Effector CD8-positive, alpha-beta T cell (primary cell): ENCODE measurements around the gene VGLL4.

Experiments
- DNase-seq: peaks from one replicate; lab custom pipeline; 2025; lab: John Stamatoyannopoulos, UW

Gene VGLL4

DNA sequence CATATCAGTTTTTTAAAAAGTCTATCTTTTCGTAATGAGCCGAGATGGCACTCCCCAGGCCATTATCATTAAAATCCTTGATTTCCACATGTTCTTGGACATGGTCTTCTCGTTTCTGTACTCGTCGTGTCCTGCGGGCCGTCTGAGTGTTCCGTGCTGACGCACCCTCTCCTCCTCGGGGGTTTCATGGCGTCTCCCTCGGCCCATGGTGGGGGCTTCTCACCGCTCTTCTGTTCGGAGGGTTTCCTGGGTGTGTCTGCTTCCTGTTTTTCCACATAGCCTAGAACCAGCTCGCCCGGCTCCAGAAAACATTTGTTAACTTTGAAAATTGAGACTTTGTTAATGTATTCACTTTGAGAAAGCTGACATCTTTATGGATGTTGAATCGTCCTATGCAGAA lies 92.7 kb downstream of the VGLL4 start:
- no peak for DNase-seq

DNA sequence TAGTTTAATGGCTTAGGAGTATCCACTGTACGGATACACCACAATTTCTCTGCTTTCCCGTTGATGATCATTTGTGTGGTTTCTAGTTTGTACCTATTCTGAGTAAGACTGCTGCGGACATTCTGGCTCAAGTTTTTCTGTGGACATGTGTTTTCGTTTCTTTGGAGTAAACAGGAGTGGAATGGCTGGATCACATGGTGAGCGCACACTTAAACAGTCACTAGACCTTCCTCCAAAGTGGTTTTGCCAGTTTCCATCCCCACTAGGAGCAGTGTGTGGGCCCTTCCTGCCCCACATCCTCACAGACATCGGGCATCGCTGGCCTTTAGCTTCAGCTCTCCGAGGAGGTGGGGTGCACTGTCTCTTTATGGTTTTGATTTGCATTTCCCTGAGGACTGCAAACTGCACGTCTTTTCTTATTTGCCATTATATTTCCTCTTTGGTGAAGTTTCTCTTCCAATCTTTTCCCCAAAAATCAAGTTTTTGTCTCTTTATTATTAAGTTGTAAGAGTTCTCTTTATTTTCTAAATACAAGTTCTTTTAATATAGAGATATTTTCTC lies 94.1 kb downstream of the VGLL4 start:
- DNase-seq = no peak

DNA sequence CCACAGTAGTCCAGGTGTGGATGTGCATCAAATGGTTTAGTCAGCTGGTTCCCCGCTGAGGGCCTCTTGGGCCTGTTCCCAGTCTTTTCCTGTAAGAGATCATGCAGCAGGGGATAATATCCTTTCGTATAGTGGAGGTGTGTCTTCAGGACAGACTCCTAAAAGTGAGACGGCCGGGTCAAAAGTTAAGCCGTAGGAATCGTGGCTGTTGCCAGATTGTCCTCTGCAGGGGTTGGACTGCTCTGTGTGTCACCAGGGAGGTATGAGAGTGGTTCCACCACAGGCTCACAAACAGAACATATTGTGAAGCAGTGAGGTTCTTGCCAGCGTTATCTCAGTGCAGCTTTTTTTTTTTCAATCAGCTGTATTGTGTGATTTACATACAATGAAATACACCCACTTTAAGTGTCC lies 95.0 kb downstream of the VGLL4 start:
- DNase-seq = no peak

DNA sequence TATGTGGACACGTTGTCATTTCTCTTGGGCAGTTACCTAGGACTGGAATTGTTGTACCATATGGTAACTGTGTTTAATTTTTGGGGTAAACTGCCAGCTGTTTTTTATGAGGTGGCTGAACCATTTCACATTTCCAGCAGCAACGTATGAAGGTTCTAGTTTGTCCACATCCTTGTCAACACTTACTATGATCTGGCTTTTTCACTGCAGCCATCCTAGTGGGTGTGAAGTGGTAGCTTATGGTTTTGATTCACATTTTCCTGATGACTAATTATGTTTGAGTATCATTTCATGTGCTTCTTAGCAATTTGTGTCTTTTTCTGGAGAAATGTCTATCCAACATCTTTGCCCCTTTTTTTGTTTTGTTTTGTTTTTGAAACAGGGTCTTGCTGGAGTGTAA lies 96.2 kb downstream of the VGLL4 start:
- no peak for DNase-seq

DNA sequence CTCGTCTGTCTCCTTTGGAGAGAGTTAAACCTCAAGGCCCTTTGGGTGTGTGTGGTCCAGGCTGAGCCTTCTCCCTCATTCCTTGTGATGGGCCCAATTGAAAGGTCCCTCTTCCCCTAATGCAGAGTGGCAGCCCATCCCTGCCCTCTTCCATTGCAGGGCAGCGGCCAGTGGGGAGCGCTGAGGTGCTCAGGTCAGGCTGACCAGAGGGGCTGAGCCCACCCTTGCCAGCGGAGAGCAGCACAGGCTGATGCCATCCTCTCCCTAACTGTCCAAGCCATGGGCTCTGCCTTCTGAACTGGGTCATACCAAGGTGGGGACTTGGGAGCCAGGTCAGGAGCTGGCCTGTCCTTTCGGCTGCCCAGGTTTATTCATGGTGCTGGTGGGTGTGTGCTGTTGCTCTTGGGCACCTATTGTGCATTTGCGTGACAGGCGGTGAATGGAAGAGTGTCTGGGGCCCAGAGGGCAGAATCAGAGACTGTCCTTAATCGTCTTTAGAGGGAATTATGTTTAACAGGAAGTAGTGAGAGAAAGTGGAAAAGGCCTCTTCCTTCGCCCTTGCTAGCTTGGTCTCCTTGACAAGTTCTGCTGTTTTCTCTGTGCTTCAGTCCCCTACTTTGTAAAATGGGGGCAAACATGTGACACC lies 96.9 kb downstream of the VGLL4 start:
- DNase-seq = no peak

DNA sequence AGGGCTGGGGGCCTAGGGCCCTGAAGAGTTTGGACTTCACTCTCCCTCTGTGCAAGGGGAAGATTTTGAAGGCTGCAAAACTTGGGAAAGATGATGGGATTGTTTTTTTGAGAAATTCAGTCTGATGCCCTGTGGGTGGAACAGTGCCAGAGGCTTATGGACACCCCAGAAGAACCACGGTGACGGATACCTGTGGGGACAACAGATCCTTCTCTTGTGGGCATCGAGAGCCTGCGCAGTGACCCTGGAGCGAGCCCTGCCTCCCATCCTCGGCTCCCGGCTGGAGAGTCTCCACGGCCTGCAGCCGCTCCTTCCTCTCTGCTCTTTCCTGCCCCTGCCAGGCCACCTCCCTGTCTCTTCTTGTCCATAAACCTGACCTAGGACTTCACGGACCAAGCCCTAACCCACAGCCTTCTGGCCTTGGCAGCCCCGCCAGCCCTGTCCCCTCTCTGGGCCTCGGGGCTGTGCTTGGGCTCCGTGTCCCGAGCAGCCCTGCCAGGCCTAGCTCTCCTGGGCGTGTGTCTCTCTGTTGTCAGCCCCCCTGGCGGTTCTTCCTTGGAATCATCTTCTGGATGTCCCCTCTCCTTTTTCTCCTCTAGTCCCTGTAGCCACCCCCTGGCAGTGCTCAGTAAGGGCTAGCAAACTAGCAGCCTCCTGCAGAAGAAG lies 98.4 kb downstream of the VGLL4 start:
- no peak for DNase-seq

DNA sequence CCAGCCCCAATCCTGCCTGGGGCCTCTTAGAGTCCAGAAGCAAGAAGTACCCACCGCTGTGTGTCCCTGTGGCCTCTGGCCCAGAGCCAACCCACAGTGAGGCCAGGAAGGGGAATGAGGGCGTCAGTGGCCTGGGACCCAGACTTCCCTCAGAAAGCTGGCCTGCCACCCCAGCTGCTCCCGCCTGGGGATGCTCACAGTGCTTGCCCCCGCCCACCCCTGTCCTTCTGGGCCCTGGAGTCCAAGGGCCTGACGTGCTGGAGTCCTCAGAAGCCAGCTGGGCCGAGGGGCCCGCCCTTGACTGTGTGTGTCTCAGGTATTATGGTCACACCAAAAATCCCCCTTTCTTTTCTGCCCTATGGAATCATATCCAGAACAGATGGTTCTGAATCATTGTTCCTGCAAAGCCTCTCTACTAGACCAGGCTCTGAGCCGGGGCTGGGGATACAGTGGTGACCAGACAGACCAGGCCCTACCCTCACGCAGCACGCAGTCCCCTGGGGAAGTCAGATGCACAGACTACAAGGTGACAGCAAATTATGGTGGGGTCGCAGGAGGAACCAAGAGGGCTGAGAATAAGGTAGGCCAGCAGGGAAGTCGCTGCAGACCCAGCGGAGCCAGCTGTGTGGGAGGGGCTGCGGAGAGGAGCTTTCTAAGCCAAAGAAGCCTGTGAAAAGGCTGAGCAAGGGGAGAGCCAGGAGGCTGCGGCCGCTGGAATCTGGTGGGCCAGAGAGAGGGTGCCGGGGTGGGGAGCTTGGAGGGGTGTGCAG lies 99.1 kb downstream of the VGLL4 start:
- no peak for DNase-seq

DNA sequence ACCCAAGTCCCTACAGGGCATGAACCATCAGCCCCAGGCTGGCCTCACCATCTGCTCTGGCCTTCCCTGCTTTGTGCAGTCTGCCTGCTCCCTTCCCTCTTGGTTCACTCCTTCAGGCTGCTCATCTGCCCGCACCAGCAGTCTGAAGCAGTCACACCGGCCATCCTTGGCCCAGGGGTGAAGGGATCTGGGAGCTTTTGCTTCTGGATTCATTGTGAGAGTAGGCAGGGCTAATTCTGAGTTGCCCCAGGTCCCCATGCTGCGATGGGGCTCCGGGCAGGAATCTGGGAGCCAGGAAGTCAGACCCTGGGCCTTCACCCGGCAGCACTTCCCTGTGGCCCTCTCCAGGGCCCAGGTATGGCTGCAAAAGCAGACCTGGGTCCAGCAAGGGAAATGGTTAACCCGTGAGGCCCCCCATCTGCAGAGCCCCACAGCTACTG lies 99.7 kb downstream of the VGLL4 start:
- no peak for DNase-seq

DNA sequence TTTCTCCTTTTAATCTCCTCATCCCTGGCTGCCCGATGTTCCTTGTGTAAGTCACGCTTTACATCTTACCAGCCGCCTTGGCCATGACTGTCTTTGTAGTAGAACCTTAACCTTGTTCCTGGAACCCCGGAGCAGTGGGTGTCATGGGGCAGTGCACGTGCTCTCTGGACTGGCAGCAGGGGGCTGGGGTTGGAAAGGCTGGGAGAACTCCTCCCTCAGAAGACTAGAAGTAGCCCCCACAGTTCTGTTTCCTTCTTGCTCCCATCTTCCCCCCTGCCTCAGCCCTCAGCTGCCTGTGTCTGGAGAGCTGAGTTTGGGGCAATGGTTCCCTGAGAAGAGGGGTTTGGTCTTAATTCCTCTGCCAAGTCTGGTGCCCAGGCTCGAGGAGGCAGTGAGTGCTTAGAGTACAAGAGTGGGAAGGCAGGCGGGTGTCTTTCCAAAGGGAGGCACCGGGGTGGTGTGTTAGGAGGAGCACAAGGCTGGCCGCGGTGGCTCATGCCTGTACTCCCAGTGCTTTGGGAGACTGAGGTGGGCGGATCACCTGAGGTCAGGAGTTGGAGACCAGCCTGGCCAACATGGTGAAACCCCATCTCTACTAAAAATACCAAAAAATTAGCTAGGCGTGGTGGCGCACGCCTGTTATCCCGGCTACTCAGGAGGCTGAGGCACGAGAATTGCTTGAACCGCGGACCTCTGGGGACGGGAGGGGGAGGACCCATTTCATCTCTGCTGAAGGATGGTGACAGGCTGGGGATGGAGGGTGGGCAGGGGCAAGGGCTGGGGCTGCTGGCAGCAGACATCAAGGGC lies 100.4 kb downstream of the VGLL4 start:
- DNase-seq = no peak

DNA sequence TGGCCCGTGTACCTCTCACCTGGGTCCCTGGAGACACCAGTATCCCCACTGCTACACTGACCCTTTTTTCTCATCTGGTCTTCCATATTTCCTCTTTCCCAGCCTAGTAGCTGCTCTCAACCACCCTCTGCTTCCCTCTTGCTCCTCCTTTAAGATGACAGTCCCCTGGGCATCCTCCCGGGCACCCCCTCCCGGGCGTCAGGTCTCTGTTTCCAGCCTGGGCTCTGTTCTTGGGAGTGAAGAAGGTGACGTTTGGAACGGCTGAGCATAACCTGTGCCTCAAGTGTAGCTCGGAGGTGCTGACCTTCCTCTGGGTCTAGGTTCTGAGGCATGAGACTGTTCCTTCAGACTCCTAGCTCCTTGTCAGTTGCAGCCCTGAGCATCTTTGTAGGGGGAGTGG lies 101.2 kb downstream of the VGLL4 start:
- no peak for DNase-seq

DNA sequence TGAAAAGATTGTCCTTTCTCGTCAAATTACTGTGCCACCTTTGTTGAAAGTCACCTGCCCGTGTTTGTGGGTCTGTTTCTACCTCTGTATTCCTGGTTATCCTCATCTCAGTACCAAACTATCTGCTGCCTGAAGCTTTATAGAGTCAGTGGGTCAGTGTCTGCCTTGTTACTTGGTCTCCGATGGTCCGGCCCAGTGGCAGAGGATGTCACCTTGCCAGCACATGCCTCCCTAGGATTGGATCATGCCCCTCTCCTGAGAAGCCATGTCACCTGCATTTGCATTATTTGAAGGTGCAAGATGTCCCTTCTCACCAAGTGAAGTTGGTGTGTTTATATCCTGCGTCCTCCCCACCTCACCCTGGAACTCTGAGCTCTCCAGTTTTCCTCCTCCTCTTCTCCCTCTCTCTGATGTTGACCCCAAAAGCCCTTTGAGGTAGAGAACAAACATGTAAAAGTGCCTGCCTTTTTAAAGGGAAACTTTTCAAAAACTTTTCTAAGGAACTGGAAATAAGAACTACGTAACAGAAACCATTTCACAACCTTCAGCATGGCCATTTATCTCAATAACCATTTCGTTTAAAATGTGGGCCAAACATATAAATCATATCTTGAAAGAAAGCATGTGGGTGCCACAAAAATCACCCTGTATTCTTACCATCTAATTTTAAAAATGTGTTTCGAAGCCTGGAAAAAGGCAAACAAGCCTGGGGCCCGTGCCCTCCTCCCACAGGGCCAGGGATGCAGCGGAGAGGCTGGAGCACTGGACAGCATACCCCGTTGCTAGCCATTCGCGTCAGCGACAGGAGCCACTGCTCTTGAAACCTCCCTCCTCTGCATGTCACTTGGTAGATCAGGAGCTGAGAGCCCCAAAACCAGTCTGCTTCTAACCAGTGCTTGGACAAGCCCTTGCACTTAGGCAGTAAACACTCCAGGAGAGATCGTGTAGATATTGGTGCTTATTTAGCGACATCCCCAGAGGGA lies 102.1 kb downstream of the VGLL4 start:
- no peak for DNase-seq

DNA sequence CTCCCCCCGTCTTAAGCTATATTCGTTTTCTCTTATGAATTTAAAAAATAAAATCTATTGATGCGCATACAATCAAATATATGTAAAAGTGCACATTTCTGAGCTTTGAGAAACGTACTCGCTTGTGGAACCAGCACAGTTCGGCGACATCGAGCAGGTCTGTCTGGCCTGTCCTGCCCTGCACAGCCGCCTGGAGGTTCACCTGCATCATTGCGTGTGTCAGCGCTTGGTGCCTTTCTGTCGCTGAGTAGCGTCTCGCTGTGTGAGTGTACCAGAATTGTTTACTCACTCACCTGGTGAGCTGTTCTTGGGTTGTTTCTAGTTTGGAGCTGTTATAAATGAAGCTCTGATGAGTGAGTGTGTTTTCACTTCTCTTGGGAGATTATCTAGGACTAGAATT lies 104.0 kb downstream of the VGLL4 start:
- DNase-seq = no peak

DNA sequence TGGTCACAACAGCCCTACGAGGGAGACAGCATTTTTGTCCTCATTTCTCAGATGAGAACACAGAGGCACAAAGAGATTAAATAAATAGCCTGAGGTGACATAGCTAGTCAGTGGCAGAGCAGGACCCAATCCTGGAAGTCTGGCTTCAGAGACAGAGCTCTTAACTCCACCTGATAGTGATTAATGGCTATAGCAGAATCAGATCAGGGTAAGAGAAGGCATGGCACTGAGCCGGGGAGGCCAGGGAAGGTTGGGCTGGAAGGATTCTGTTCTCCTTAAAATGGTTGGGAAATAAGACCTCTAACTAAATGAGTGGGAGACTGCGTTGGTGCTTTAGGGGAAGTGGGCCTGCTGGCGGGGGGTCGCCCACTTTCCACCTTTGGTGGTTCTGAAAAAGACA lies 104.5 kb downstream of the VGLL4 start:
- no peak for DNase-seq

DNA sequence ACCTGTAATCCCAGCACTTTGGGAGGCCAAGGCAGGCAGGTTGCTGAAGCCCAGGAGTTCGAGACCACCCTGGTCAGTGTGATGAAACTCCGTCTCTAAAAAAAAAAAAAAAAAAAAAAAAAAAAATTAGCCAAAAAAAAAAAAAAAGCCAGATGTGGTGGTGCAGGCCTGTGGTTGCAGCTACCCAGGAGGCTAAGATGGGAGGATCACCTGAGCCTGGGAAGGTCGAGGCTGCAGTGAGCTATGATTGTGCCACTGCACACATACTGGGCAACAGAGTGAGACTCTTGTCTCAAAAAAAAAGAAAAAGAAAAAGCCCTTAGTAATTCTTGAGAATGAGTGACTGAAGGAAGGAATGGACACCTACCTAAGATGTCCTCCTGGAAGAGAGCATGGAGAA lies 105.1 kb downstream of the VGLL4 start:
- DNase-seq = no peak

DNA sequence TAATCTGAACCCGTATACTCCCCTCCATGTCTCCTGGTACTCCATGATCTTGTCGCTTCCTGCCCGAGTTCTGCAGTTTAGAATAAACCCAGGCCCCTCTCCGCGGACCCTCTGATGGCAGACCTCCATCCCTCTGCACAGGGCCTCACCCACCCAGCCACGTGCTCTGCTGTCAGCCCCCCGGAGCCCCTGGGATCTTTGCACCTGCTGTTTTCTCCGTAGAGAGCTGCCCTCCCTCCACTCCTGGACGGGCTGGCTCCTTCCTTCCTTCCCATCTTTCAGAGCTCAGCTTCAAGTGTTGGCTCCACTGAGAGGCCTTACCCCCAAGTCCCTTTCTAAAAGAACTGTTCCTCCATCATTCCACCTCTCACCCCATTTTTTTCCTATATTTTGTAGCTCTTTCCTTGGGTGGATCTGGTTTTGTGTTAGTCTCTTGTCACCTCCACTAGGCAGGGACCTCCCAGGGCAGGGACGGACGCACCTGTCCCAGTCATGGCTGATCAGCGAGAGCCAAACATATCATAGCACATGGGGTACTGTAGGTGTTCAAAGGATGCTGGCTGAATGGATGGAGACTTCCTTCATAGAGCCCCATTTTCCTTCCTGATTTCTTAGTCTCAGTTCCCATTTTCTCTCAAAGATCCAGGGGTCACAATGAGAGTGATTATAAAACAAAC lies 106.6 kb downstream of the VGLL4 start:
- DNase-seq = no peak

DNA sequence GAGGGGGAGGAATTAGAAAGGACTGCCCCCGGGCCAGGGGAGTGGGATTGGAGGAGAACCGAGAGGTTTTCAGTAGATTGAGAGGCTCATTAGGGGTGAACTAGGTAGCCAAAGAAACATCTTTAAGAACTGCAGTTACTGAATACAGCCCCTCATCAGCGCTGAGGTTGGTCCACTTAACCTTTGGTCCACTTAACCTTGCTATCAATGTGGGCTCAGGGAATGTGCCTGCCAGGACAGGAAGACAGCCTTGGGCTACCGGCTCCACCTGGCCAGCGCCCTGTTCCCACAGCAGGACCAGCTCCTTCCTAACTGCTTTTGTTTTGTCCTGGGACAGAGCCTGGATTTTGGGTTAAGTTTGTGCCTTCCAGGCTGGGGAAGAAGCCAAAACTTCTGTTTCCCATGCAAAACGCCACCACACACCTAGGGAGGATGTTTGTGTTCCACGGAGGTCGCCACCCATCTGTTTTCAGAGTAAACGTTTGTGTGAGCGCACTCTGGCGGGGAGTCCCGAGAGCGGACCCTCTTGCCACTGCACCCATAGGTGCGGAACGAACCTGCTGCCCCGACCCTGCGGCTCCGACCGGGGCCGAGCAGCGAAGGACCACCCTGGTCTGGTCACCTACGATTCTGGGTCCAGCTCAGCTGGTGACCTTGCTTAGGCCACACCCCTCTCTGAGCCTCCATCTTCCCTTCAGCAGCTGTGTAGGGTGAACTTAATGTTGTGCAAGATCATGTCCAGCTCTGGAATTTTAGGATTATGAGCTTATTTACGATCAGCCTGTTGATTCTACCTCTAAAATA lies 107.4 kb downstream of the VGLL4 start:
- DNase-seq = no peak

DNA sequence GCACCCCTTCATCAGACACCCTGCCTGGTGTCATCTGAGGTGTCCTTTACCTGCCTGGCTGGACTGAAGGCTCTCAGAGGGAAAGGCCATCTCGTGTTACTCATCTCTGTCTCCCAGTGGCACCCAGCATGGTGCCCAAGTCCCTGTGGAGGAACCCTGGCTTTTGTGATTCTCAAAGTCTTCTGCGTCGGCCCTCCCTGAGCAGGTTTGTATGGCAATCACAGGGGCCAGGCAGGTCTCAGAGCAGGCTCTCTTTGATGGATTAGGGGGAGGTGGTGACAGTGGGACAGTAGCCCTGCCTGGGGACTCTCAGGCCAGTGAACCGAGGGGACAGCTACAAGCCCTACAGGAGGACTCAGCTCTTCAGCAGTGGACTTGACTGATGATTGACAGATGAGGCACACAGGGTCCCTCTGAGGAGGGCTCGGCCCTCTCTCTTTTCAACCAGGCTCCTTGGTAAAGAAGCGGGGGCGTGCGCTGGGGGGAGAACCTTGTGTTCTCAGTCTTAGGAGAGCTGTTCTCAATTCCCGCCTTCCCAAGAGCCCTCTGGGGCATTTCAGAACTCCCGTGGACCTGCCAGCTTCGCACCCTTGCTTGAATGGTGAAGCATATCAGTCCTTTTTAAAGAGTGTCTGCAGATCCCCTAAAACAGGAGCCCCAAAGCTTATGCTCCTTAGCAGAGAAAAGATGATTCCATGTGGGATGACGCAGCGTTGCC lies 108.3 kb downstream of the VGLL4 start:
- DNase-seq = no peak

DNA sequence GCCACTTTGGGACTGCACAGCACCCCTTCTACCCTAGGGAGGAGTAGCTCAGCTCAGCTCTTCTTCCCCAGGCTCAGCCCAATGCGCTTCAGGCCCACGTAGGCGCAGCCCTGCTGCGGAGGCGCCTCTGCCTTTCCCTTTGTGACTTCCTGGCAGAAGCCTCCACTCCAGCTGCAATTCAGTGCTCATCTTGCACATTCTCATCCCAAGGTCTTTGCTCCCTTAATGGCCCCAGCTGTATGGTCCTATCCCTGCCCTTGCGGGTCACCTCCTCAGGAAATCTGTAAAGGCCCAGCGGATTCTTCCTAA lies 109.0 kb downstream of the VGLL4 start:
- no peak for DNase-seq
